HFFc6 (cell line): ENCODE results near the gene GASK1A. TPM values are rescaled to one million over a fixed set of nuclear protein-coding genes. Genes with fewer than 3 reads are reported as not detected.

ENCODE experiments used
- DNase-seq: peaks from one replicate; pipeline ENCODE4 v3.0.0-alpha.2; 2018
- H3K27ac Mint-ChIP-seq: 2 replicates; pipeline ENCODE4 v1.8.0; 2020; ENCODE audit warnings: mild to moderate bottlenecking, mixed read lengths
- H3K27me3 Mint-ChIP-seq: 2 replicates; pipeline ENCODE4 v1.8.0; 2021; ENCODE audit warnings: mild to moderate bottlenecking, moderate library complexity, mixed read lengths; ENCODE audit not compliant: insufficient read depth
- H3K36me3 Mint-ChIP-seq: 2 replicates; pipeline ENCODE4 v1.8.0; 2021; ENCODE audit warnings: low read depth, mixed read lengths
- H3K4me1 Mint-ChIP-seq: 2 replicates; pipeline ENCODE4 v1.8.0; 2020; ENCODE audit warnings: low read depth, mixed read lengths
- H3K4me3 Mint-ChIP-seq: 2 replicates; pipeline ENCODE4 v1.8.0; 2020; ENCODE audit warnings: mild to moderate bottlenecking, moderate library complexity, mixed read lengths
- H3K9me3 Mint-ChIP-seq: 2 replicates; pipeline ENCODE4 v1.8.0; 2020; ENCODE audit warnings: mild to moderate bottlenecking, mixed read lengths
- total RNA-seq, 6 experiments: library from RNA; stranded (reverse); fragmentation: NEBNext Ultra II Directional; extraction: Animal tissue kit (Norgen Biotek cat#: 25700); gene quantifications; 2 replicates in 1 of 6; 3 replicates in 5 of 6; pipeline ENCODE4 v1.2.3, GENCODE V29; 2021
- TF ChIP-seq, protein P1 (sequence below): fragments of 200-600 bp; sonication (generic); IDR thresholded peaks from 2 replicates; pipeline ENCODE4 v1.5.0; 2021; ENCODE audit warnings: antibody characterized with exemption, mild to moderate bottlenecking

GASK1A gene
- total RNA-seq, 6 experiments from 2014 or later, result not detected

DNA sequence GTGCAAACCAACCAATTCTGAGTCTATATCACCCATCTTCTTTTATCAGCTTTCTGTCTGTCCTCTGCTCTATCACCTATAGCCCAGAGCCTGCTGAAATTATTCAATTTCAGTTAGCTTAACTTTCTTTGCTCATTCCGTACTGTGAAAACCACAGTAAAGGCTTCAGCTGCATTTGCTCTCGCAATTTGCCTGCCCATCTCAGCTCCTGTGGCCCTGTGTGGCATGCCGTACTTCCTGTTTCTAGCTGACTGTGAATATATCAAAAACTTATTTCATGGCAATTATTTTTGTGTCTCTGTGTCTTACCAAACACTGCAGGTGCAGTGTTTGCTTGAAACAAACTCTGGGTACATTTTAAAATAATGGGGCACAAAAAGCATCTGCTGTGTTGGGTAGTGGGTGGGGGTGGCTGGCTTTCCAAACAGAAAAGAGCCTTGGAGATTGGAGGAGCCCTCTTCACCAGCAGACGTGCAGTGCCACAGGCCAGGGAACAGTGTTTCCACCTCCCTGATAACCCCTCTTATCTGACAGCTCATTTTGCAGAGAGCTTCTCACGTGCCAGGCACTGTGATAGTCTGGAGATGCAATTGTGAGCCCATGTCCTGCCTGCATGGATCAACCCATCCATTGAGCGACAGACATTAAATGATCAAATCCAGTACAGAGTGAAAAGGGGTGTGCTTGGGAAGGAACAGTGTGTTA is 45.2 kb downstream of the GASK1A start:
- no peaks in the 10 kb centered on the region for H3K36me3 Mint-ChIP-seq
- no peaks in the 10 kb centered on the region for H3K9me3 Mint-ChIP-seq
- H3K4me3 Mint-ChIP-seq, result no peak overlapping the region

DNA sequence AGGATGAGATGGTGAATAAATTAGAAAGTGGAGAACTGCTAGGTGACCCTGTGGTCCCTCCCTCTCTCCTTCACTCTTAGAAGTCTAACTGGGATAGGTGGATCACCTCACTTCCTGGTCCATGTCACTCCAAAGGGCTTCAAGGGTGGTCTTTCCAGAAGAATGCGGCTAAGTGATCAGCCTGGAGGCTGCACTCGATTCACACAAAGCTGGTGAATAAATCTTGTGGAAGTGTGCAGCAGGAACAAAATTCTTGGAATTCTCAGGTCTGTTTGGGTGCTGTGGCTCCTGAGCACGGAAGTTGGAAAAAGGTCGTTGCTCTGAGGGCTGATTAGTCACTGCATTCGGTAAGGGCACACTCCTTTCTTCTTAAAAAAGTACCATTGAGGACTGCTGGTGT is 46.3 kb downstream of the GASK1A start:
- Mint-ChIP-seq H3K36me3 (no peaks in the 10 kb centered on the region), H3K4me3 (no peak overlapping the region), H3K9me3 (no peaks in the 10 kb centered on the region), H3K27me3 (peaks cover 30% of the 10 kb centered on the region), H3K4me1 (no peaks in the 10 kb centered on the region), H3K27ac (no peak overlapping the region)
- DNase-seq, result no peak
- TF ChIP-seq, protein P1, sequence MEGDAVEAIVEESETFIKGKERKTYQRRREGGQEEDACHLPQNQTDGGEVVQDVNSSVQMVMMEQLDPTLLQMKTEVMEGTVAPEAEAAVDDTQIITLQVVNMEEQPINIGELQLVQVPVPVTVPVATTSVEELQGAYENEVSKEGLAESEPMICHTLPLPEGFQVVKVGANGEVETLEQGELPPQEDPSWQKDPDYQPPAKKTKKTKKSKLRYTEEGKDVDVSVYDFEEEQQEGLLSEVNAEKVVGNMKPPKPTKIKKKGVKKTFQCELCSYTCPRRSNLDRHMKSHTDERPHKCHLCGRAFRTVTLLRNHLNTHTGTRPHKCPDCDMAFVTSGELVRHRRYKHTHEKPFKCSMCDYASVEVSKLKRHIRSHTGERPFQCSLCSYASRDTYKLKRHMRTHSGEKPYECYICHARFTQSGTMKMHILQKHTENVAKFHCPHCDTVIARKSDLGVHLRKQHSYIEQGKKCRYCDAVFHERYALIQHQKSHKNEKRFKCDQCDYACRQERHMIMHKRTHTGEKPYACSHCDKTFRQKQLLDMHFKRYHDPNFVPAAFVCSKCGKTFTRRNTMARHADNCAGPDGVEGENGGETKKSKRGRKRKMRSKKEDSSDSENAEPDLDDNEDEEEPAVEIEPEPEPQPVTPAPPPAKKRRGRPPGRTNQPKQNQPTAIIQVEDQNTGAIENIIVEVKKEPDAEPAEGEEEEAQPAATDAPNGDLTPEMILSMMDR, result no peak

More for the DNA sequence above, 45.2 kb downstream of the GASK1A start:
- Mint-ChIP-seq H3K27me3 (peaks cover 33% of the 10 kb centered on the region), H3K4me1 (no peaks in the 10 kb centered on the region), H3K27ac (no peak overlapping the region)
- no peak for DNase-seq
- TF ChIP-seq, protein P1, result no peak

DNA sequence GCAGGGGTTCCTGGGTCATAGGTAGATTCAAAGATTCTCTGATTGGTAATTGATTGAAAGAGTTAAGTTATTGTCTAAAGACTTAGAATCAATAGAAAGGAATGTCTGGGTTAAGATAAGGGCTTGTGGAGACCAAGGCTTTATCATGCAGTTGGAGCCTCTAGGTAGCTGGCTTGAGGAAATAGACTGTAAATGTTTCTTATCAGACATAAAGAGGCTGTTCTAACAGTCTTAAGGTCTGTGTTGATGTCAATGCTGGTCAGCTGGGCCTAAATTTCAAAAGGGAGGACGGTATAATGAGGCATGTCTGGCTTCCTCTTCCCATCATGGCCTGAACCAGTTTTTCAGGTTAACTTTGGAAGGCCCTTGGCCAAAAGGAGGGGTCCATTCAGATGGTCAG is 48.9 kb downstream of the GASK1A start:
- no peaks in the 10 kb centered on the region for H3K4me1 Mint-ChIP-seq
- no peaks in the 10 kb centered on the region for H3K9me3 Mint-ChIP-seq
- H3K36me3 Mint-ChIP-seq, result no peaks in the 10 kb centered on the region
- no peak for DNase-seq
- no peak overlapping the region for H3K4me3 Mint-ChIP-seq
- TF ChIP-seq, protein P1, result no peak
- peaks cover 21% of the 10 kb centered on the region for H3K27me3 Mint-ChIP-seq
- no peak overlapping the region for H3K27ac Mint-ChIP-seq

DNA sequence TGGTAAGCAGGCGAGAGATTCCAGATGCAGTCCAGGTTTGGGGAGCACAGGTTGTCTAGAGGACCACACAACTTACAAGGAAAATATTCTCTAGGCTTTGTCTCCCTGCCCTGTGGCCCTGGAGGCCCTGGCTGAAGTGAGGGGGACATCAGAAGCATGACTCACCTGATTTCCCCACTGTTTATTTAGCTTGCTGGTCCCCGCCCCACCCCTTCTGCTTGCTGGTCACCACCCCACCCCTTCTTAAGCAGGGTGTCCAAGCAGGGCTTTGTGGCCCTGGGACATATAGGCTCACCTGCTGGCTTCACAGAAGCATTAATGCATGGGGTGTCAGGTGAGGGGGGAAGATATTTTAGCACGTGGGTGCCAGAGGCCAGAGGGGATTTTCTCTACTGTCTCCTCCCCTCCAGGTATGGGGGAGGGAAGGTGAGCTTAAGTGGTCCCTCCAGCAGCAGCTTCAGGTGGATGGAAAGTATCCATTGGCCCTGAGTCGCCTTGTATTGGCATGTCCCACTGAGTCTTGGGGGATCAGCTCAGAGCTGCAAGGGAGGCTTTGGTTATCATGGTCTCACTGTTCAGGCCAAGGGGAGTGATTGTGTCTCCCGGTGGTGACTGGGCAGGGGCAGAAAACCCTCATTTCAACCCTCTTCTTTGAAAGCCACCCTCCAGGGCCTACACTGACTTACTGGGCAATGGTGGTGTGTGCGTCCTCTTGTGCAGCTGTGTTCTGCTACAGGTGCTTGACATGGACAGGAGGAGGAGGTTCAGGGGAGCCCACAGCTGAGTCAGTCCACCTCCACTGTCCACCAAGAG is 49.8 kb downstream of the GASK1A start:
- no peak for DNase-seq
- Mint-ChIP-seq H3K27me3 (peaks cover 19% of the 10 kb centered on the region), H3K4me3 (no peak overlapping the region), H3K36me3 (no peaks in the 10 kb centered on the region), H3K27ac (no peak overlapping the region), H3K4me1 (no peaks in the 10 kb centered on the region), H3K9me3 (no peaks in the 10 kb centered on the region)
- TF ChIP-seq, protein P1, result no peak

DNA sequence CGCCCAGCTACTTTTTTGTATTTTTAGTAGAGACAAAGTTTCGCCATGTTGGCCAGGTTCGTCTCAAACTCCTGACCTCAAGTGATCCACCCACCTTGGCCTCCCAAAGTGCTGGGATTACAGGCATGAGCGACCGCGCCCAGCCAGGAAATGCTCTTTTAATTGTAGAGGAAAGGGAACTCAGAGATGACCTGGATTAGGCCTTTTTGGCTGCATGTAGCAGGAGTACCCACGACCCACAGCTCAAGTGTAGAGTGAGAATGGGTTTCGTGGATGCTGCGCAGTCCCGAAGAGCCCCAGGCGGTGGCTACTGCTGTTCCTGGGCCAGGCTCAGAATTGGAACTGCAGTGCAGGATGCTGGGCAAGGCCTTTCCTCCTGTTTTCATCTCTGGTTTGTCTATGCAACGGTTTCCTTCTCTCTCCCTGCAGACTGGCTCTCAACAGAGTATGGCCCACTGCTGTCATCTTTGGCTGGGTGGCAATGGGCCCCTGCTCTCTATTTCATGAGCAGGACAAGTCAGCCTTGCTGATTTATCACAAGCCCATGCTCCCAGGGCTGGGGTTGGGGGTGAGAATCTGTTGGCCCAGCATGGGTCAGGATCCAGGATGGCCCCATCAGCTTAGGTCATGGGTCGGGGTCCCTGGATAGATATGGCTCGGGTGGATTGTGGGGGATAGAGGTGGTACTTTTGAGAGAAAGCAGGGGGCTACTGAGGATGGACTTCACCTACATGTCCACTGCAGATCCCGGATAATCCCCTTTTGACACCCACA is 51.2 kb downstream of the GASK1A start:
- Mint-ChIP-seq H3K27me3 (peaks cover 19% of the 10 kb centered on the region), H3K4me3 (no peak overlapping the region), H3K36me3 (no peaks in the 10 kb centered on the region), H3K4me1 (no peaks in the 10 kb centered on the region), H3K27ac (no peak overlapping the region), H3K9me3 (no peaks in the 10 kb centered on the region)
- no peak for DNase-seq
- TF ChIP-seq, protein P1, result no peak
